HEK293T (cell line): Measurements from ENCODE around the gene RSPO1.

ENCODE experiments used
- BHLHE40 ChIP-seq: fragments of 450-650 bp; IDR thresholded peaks from 2 replicates; pipeline ENCODE4 v1.6.1; 2016; ENCODE audit warnings: mild to moderate bottlenecking, moderate library complexity, borderline replicate concordance
- ELF4 ChIP-seq: fragments of 450-650 bp; IDR thresholded peaks from 2 replicates; pipeline ENCODE4 v1.6.1; 2017; ENCODE audit warnings: antibody characterized with exemption
- FOXA1 ChIP-seq: fragments of 450-650 bp; IDR thresholded peaks from 2 replicates; pipeline ENCODE4 v1.6.1; 2016; ENCODE audit warnings: mild to moderate bottlenecking
- HDGF ChIP-seq: fragments of 450-650 bp; IDR thresholded peaks from 2 replicates; pipeline ENCODE4 v1.6.1; 2017; ENCODE audit warnings: antibody characterized with exemption, borderline replicate concordance
- PKNOX1 ChIP-seq: fragments of 450-650 bp; IDR thresholded peaks from 2 replicates; pipeline ENCODE4 v1.6.1; 2016
- SP1 ChIP-seq: fragments of 450-650 bp; IDR thresholded peaks from 2 replicates; pipeline ENCODE4 v1.6.1; 2017
- SUZ12 ChIP-seq: fragments of 450-650 bp; IDR thresholded peaks from 2 replicates; pipeline ENCODE4 v1.6.1; 2016; ENCODE audit warnings: mild to moderate bottlenecking

- TF ChIP-seq BHLHE40 (no peak), FOXA1 (no peak), HDGF (no peak), ELF4 (no peak), PKNOX1 (no peak), SP1 (no peak), SUZ12 (no peak)
These were observed 18.3 kb upstream of the RSPO1 start for GRCh38 chr1:37652976-37653375.
